ENCODE results near the gene SLC22A31. TPM values are rescaled to one million over a fixed set of nuclear protein-coding genes. Genes with fewer than 3 reads are reported as not detected.
A peak's percentile ranks its signal among the peaks of the same experiment; 100 is the strongest.

Gene SLC22A31
- total RNA-seq, 1 experiment from 2014 or later, result 6.7 TPM

- TF ChIP-seq CTCF (IDR thresholded peaks at IDR 0.05; ENCODE audit: insufficient read depth in 1 of 2, low read depth in 1 of 2, low read length in 1 of 2, severe bottlenecking in 1 of 2, unreplicated experiment in 1 of 2), result no peak
- ChIA-PET POLR2A (no interaction called here), CTCF (no interaction called here)
- Mint-ChIP-seq H3K36me3 (ENCODE audit: insufficient read depth, unreplicated experiment) (peaks cover 62% of the 10 kb centered on the region), H3K4me3 (ENCODE audit: unreplicated experiment) (no peak overlapping the region), H3K27ac (ENCODE audit: unreplicated experiment) (no peak overlapping the region), H3K9me3 (ENCODE audit: unreplicated experiment) (peaks cover 31% of the 10 kb centered on the region), H3K27me3 (ENCODE audit: insufficient read depth, unreplicated experiment) (no peaks in the 10 kb centered on the region), H3K4me1 (ENCODE audit: low read depth, unreplicated experiment) (no peaks in the 10 kb centered on the region)
- H3K4me3 ChIP-seq (ENCODE audit: low read depth, low read length), result no peak overlapping the region
- peaks cover 7% of the 10 kb centered on the region for H3K36me3 ChIP-seq (ENCODE audit: control insufficient read depth, insufficient read depth, low read length)
- peaks cover 26% of the 10 kb centered on the region for H3K9me3 ChIP-seq
- H3K4me1 ChIP-seq, result no peaks in the 10 kb centered on the region
- no TSS peak for BruUV-seq (replicated peaks)
- intact Hi-C loops (cut with micrococcal nuclease; ENCODE audit: unreplicated experiment), result no loop called here
- no peaks in the 10 kb centered on the region for H3K27me3 ChIP-seq (replicated peaks; ENCODE audit: control insufficient read depth, insufficient read depth, low read length)
- peak in 1 of 2 experiments; percentile 35 for DNase-seq
Observed at GRCh38 chr16:89146211-89147005, 53.9 kb downstream of the SLC22A31 start.

Other genes with a start within 250 kb of the SLC22A31 start
- 0.35 and 2.1 TPM in 2 replicates for gene CBFA2T3, start 223.3 kb downstream of the SLC22A31 start, total RNA-seq (2022)
- gene ACSF3, start 106.7 kb downstream of the SLC22A31 start, total RNA-seq (2022), result 49.5 and 55.2 TPM in 2 replicates
- not detected in 2 replicates for gene CDH15, start 28.8 kb downstream of the SLC22A31 start, total RNA-seq (2022)
- 13.1 and 18.1 TPM in 2 replicates for gene ZNF778, start 17.2 kb upstream of the SLC22A31 start, total RNA-seq (2022)